OCI-LY7 (cell line): ENCODE measurements around the gene ABCG2. TPM values are rescaled to one million over a fixed set of nuclear protein-coding genes. Genes with fewer than 3 reads are reported as not detected.

Source experiments
- BruUV-seq: library from RNA; stranded (reverse); fragments of 400-500 nt; replicated peaks from 2 replicates; lab custom pipeline; 2021; lab: Mats Ljungman, UMichigan
- CTCF ChIA-PET: fragments of 300-600 bp; sonication (Branson Sonifier 250); formaldehyde crosslinking; loops from one replicate; lab custom pipeline; 2022; ENCODE audit warnings: antibody characterized with exemption; ENCODE audit not compliant: unreplicated experiment; lab: Charles Lee
- POLR2A ChIA-PET: fragments of 300-600 bp; sonication (Branson Sonifier 250); formaldehyde crosslinking; loops from one replicate; lab custom pipeline; 2022; ENCODE audit warnings: antibody characterized with exemption; lab: Charles Lee
- DNase-seq: peaks from one replicate; pipeline ENCODE4 v3.0.0-alpha.2; 2015; ENCODE audit warnings: low spot score
- H2AFZ ChIP-seq: fragments of 200-600 bp; sonication (generic), shearing (Covaris generic); 2 replicates; pipeline ENCODE4 v1.6.1; 2014; ENCODE audit warnings: mild to moderate bottlenecking, antibody characterized with exemption, low read length, moderate library complexity
- H3K27ac ChIP-seq: fragments of 200-600 bp; sonication (generic); 2 replicates; pipeline ENCODE4 v1.5.1; 2014; ENCODE audit warnings: mixed run types, low read depth, mild to moderate bottlenecking, moderate library complexity, low read length, inconsistent platforms; ENCODE audit not compliant: poor library complexity, severe bottlenecking
- H3K36me3 ChIP-seq: fragments of 200-600 bp; sonication (generic); 2 replicates; pipeline ENCODE4 v1.6.1; 2014; ENCODE audit warnings: mild to moderate bottlenecking, antibody characterized with exemption, low read length, moderate library complexity, mixed read lengths; ENCODE audit not compliant: insufficient read depth
- H3K4me1 ChIP-seq: fragments of 200-600 bp; sonication (generic); 2 replicates; pipeline ENCODE4 v1.5.1; 2014; ENCODE audit warnings: mild to moderate bottlenecking, low read length; ENCODE audit not compliant: insufficient read depth, poor library complexity, severe bottlenecking
- H3K4me2 ChIP-seq: fragments of 200-600 bp; sonication (generic); 2 replicates; pipeline ENCODE4 v1.6.1; 2014; ENCODE audit warnings: mild to moderate bottlenecking, low read length
- H3K4me3 ChIP-seq: fragments of 200-600 bp; sonication (generic); 2 replicates; pipeline ENCODE4 v1.5.1; 2014; ENCODE audit warnings: mild to moderate bottlenecking, low read depth, low read length; ENCODE audit not compliant: poor library complexity, severe bottlenecking
- H3K79me2 ChIP-seq: fragments of 200-600 bp; sonication (generic); 2 replicates; pipeline ENCODE4 v1.6.1; 2016; ENCODE audit warnings: low read depth, mild to moderate bottlenecking, low read length, moderate library complexity, mixed read lengths; ENCODE audit not compliant: insufficient read depth
- H3K9me2 ChIP-seq: fragments of 200-600 bp; sonication (generic); 2 replicates; pipeline ENCODE4 v1.6.1; 2016; ENCODE audit warnings: mild to moderate bottlenecking, low read length, mixed read lengths; ENCODE audit not compliant: insufficient read depth
- H3K9me3 ChIP-seq: fragments of 200-600 bp; sonication (generic); 2 replicates; pipeline ENCODE4 v1.6.1; 2014; ENCODE audit warnings: mild to moderate bottlenecking, mixed run types, low read length, mixed read lengths
- H4K20me1 ChIP-seq: fragments of 200-600 bp; sonication (generic); 2 replicates; pipeline ENCODE4 v1.6.1; 2014; ENCODE audit warnings: mild to moderate bottlenecking, antibody characterized with exemption, low read length, moderate library complexity, mixed read lengths; ENCODE audit not compliant: insufficient read depth
- CTCF ChIP-seq: fragments of 200-600 bp; sonication (generic); conservative IDR thresholded peaks from 2 replicates; pipeline ENCODE4 v1.5.1; 2014; ENCODE audit warnings: mild to moderate bottlenecking, antibody characterized with exemption, low read length, moderate library complexity, mixed read lengths
- EZH2phosphoT487 ChIP-seq: fragments of 200-600 bp; sonication (generic); IDR thresholded peaks from 2 replicates; pipeline ENCODE4 v1.6.1; 2018; ENCODE audit warnings: low read depth, borderline replicate concordance, mild to moderate bottlenecking, mixed run types, antibody characterized with exemption, low read length, moderate library complexity, mixed read lengths
- intact Hi-C: fragments of 100-400 bp; cut with micrococcal nuclease; formaldehyde crosslinking; loops from one replicate; pipeline ENCODE4 v1.10.0; 2022; ENCODE audit not compliant: unreplicated experiment
- total RNA-seq, 2 experiments: library from RNA; depleted of rRNA in 1 of 2; stranded (reverse); fragments of >200 nt in 1 of 2; shearing (Covaris generic) in 1 of 2; gene quantifications; 2 replicates each; pipeline ENCODE4 v1.2.3, GENCODE V29; 2014 to 2022

ABCG2 gene
- total RNA-seq, 2 experiments from 2014 or later = not detected

GRCh38 chr4:88063634-88064296 is 94.7 kb downstream of the ABCG2 start:
- no TSS peak for BruUV-seq
- Histone ChIP-seq H3K27ac (no peak overlapping the region), H4K20me1 (no peaks in the 10 kb centered on the region), H3K79me2 (no peaks in the 10 kb centered on the region), H3K4me1 (no peaks in the 10 kb centered on the region), H2AFZ (no peak overlapping the region), H3K9me2 (no peaks in the 10 kb centered on the region), H3K4me2 (no peak overlapping the region), H3K9me3 (no peaks in the 10 kb centered on the region), H3K36me3 (no peaks in the 10 kb centered on the region; the same call in 1 of the 2 replicates), H3K4me3 (no peak overlapping the region)
- TF ChIP-seq CTCF (no peak), EZH2phosphoT487 (no peak)
- no peak for DNase-seq
- intact Hi-C loops = no loop called here
- CTCF ChIA-PET = no interaction called here
- POLR2A ChIA-PET = no interaction called here

- BruUV-seq = no TSS peak
- ChIA-PET CTCF (no interaction called here), POLR2A (no interaction called here)
- TF ChIP-seq EZH2phosphoT487 = no peak
- TF ChIP-seq CTCF = no peak
- Histone ChIP-seq H4K20me1 (no peaks in the 10 kb centered on the region), H3K9me3 (no peaks in the 10 kb centered on the region), H3K4me3 (no peak overlapping the region), H3K4me1 (no peaks in the 10 kb centered on the region), H3K4me2 (no peak overlapping the region), H3K9me2 (no peaks in the 10 kb centered on the region), H2AFZ (no peak overlapping the region), H3K27ac (no peak overlapping the region), H3K36me3 (no peaks in the 10 kb centered on the region; the same call in 1 of the 2 replicates), H3K79me2 (no peaks in the 10 kb centered on the region)
- intact Hi-C loops = no loop called here
- DNase-seq = no peak
These were observed 95.6 kb downstream of the ABCG2 start for GRCh38 chr4:88062843-88063242.

- TF ChIP-seq CTCF = no peak
- no peak for TF ChIP-seq EZH2phosphoT487
- Histone ChIP-seq H3K27ac (no peak overlapping the region), H3K4me1 (no peaks in the 10 kb centered on the region), H3K9me2 (no peaks in the 10 kb centered on the region), H2AFZ (no peak overlapping the region), H3K36me3 (no peaks in the 10 kb centered on the region), H3K9me3 (no peaks in the 10 kb centered on the region), H3K4me2 (no peak overlapping the region), H3K79me2 (no peaks in the 10 kb centered on the region), H3K4me3 (no peak overlapping the region), H4K20me1 (no peaks in the 10 kb centered on the region)
- DNase-seq = no peak
- ChIA-PET CTCF (no interaction called here), POLR2A (no interaction called here)
- BruUV-seq = no TSS peak
- intact Hi-C loops = no loop called here
These were observed 96.1 kb downstream of the ABCG2 start for GRCh38 chr4:88062311-88062710.
